K562 (cell line): ENCODE results near the gene TCHP. TPM values are rescaled to one million over a fixed set of nuclear protein-coding genes. Genes with fewer than 3 reads are reported as not detected.

Experiments
- ATAC-seq: fragments of 200-7000 bp; cut with Tn5 transposase; 3 replicates; pipeline ENCODE4 v1.9.1; 2020; ENCODE audit warnings: moderate library complexity
- BruUV-seq: library from RNA; stranded (reverse); fragments of 400-500 nt; replicated peaks from 2 replicates; lab custom pipeline; 2021; lab: Mats Ljungman, UMichigan
- CTCF ChIA-PET: fragments of 300-600 bp; formaldehyde crosslinking; extraction: SDS; loops from one replicate; lab custom pipeline; 2021; ENCODE audit warnings: low intra/inter-chr PET ratio; lab: Yijun Ruan, JAX
- POLR2A ChIA-PET: fragments of 300-600, 350-650 bp; sonication (Branson Sonifier 250); formaldehyde crosslinking; extraction: SDS; loops from one replicate; lab custom pipeline; 2021; ENCODE audit warnings: antibody characterized with exemption, inconsistent platforms; lab: Yijun Ruan, JAX
- DNase-seq, 4 experiments: peaks; one replicate each; pipeline versions ENCODE4 v3.0.0 to v3.0.0-alpha.2; 2011 to 2018; ENCODE audit warnings: low spot score in 3 of 4, mixed read lengths in 3 of 4; ENCODE audit errors: extremely low read depth in 1 of 4
- FAIRE-seq: peaks from 2 replicates; lab custom pipeline; 2011; peaks lifted over from hg19 to GRCh38; lab: Jason Lieb, UNC
- H2AFZ ChIP-seq: 2 replicates; pipeline ENCODE4 v1.6.0; 2011; ENCODE audit warnings: low read depth, low read length, control low read depth, inconsistent platforms
- H3K27ac ChIP-seq: fragments of 200-600 bp; 3 replicates; pipeline ENCODE4 v1.8.0; 2011; ENCODE audit warnings: low read depth, mild to moderate bottlenecking, control low read depth, inconsistent platforms, low read length, moderate library complexity, mixed read lengths; ENCODE audit errors: extremely low read depth
- H3K27me3 ChIP-seq, 2 experiments: fragments of 300-600 bp in 1 of 2; 2 replicates in 1 of 2; 3 replicates in 1 of 2; pipeline versions ENCODE4 v1.6.0 to v1.8.0; 2011; ENCODE audit warnings: inconsistent platforms in 2 of 2, low read length in 2 of 2, mild to moderate bottlenecking in 1 of 2, mixed read lengths in 1 of 2, moderate library complexity in 1 of 2; ENCODE audit not compliant: control insufficient read depth in 2 of 2, insufficient read depth in 2 of 2
- H3K36me3 ChIP-seq: fragments of 300-600 bp; 3 replicates; pipeline ENCODE4 v1.8.0; 2011; ENCODE audit warnings: mild to moderate bottlenecking, low read length, inconsistent platforms; ENCODE audit not compliant: control insufficient read depth, insufficient read depth
- H3K4me1 ChIP-seq, 2 experiments: fragments of 200-600 bp in 1 of 2; replicated peaks in 1 of 2; 2 replicates in 1 of 2; 3 replicates in 1 of 2; pipeline versions ENCODE4 v1.5.1 to v1.8.0; 2011; ENCODE audit warnings: inconsistent platforms in 2 of 2, low read length in 2 of 2, mild to moderate bottlenecking in 1 of 2, mixed read lengths in 1 of 2, moderate library complexity in 1 of 2; ENCODE audit not compliant: control insufficient read depth in 2 of 2, insufficient read depth in 2 of 2
- H3K4me2 ChIP-seq: 2 replicates; pipeline ENCODE4 v1.6.1; 2011; ENCODE audit warnings: low read length, control low read depth, inconsistent platforms, mixed read lengths; ENCODE audit not compliant: insufficient read depth
- H3K4me3 ChIP-seq: fragments of 200-600 bp; sonication (generic), shearing (Covaris generic); 2 replicates; pipeline ENCODE4 v1.5.1; 2016; ENCODE audit warnings: control low read depth, inconsistent platforms
- H3K79me2 ChIP-seq: fragments of 200-600 bp; 3 replicates; pipeline ENCODE4 v1.8.0; 2011; ENCODE audit warnings: low read length, inconsistent platforms; ENCODE audit not compliant: control insufficient read depth, insufficient read depth
- H3K9ac ChIP-seq, 2 experiments: 2 replicates each; pipeline versions ENCODE4 v1.6.0 to v1.6.1; 2011; ENCODE audit warnings: low read depth in 2 of 2, low read length in 2 of 2, control low read depth in 1 of 2, inconsistent platforms in 1 of 2, mild to moderate bottlenecking in 1 of 2, mixed read lengths in 1 of 2; ENCODE audit not compliant: insufficient read depth in 1 of 2
- H3K9me1 ChIP-seq: one replicate; pipeline ENCODE4 v1.6.0; 2011; ENCODE audit warnings: inconsistent platforms, mild to moderate bottlenecking, low read length, moderate library complexity; ENCODE audit not compliant: control insufficient read depth, insufficient read depth
- H3K9me3 ChIP-seq: replicated peaks from 2 replicates; pipeline ENCODE4 v1.5.1; 2011; ENCODE audit warnings: low read depth, low read length, inconsistent platforms; ENCODE audit not compliant: control insufficient read depth, insufficient read depth
- H4K20me1 ChIP-seq: replicated peaks from 2 replicates; pipeline ENCODE4 v1.6.1; 2011; ENCODE audit warnings: low read length, inconsistent platforms, mixed read lengths; ENCODE audit not compliant: control insufficient read depth, insufficient read depth
- CAMTA2 ChIP-seq: fragments of 250-450 bp; sonication (Bioruptor Pico); conservative IDR thresholded peaks from 2 replicates; pipeline ENCODE4 v1.5.1; 2022
- FOSL1 ChIP-seq: fragments of 200-800 bp; sonication (Bioruptor generic); conservative IDR thresholded peaks from 2 replicates; pipeline ENCODE4 v1.6.1; 2016; ENCODE audit warnings: missing genetic modification characterization, missing compliant biosample characterization
- HEY1 ChIP-seq: fragments of 250-450 bp; sonication (Bioruptor Pico); IDR thresholded peaks from 2 replicates; pipeline ENCODE4 v1.5.0; 2020; ENCODE audit warnings: mild to moderate bottlenecking, moderate library complexity, borderline replicate concordance
- HNRNPLL ChIP-seq: fragments of 200-400 bp; formaldehyde crosslinking; IDR thresholded peaks from 2 replicates; pipeline ENCODE4 v1.6.1; 2017; ENCODE audit warnings: low read length, low read depth, mild to moderate bottlenecking; ENCODE audit not compliant: poor library complexity, severe bottlenecking
- RCOR1 ChIP-seq, 2 experiments: IDR thresholded peaks; 2 replicates each; pipeline ENCODE4 v1.6.1; 2012; ENCODE audit warnings: low read depth in 2 of 2, low read length in 2 of 2, borderline replicate concordance in 1 of 2, improper control_type of control experiment in 1 of 2
- SRSF3 ChIP-seq: fragments of 200-400 bp; formaldehyde crosslinking; IDR thresholded peaks from 2 replicates; pipeline ENCODE4 v1.6.1; 2016; ENCODE audit warnings: mild to moderate bottlenecking, low read length, moderate library complexity; ENCODE audit not compliant: insufficient read depth
- ZNF41 ChIP-seq: fragments of 250-450 bp; sonication (Bioruptor Pico); conservative IDR thresholded peaks from 2 replicates; pipeline ENCODE4 v1.4.0; 2020; ENCODE audit warnings: mild to moderate bottlenecking
- ZNF717 ChIP-seq: fragments of 250-450 bp; sonication (Bioruptor Pico); IDR thresholded peaks from 2 replicates; pipeline ENCODE4 v1.5.0; 2021
- ZZZ3 ChIP-seq: fragments of 450-650 bp; IDR thresholded peaks from 2 replicates; pipeline ENCODE4 v1.6.1; 2016; ENCODE audit warnings: antibody characterized with exemption, mild to moderate bottlenecking, moderate library complexity
- WGBS: fragments of 100-300 bp; shearing (Covaris generic); methylation state at CpG from one replicate; pipeline ENCODE4 v1.1.6; 2016; ENCODE audit warnings: low coverage, mixed read lengths; ENCODE audit not compliant: insufficient coverage; ENCODE audit errors: missing lambda C conversion rate; 5-methylcytosine and 5-hydroxymethylcytosine counted together
- in situ Hi-C: fragments of 300-500 bp; cut with MboI; formaldehyde crosslinking; loops from 4 replicates; pipeline ENCODE4 v1.15.0; 2018; ENCODE audit warnings: inconsistent platforms, mixed read lengths
- intact Hi-C: fragments of 100-400 bp; cut with micrococcal nuclease; formaldehyde crosslinking; loops from 2 replicates; pipeline ENCODE4 v1.14.2; 2022
- polyA plus RNA-seq, 8 experiments: library from polyadenylated mRNA; depleted of rRNA in 4 of 8; stranded (reverse) in 5 of 8; unstranded in 3 of 8; fragments of >200 nt; fragmentation: Nextera tagmentation in 2 of 8; fragmentation: Illumina TruSeq in 1 of 8; extraction: Ambion mirVana in 2 of 8; extraction: Trizol in 1 of 8; gene quantifications; 2 replicates each; pipeline versions ENCODE4 v1.2.1 to v1.2.3, GENCODE V29; 2011 to 2014; ENCODE audit warnings: inconsistent platforms in 1 of 8, missing spikeins in 1 of 8
- total RNA-seq, 7 experiments: library from RNA; depleted of rRNA in 6 of 7; stranded (reverse); fragments of >200 nt in 6 of 7; fragmentation: Illumina TruSeq in 2 of 7; extraction: Trizol in 2 of 7; gene quantifications; 2 replicates each; pipeline versions ENCODE4 v1.2.1 to v1.2.3, GENCODE V29; 2011 to 2021; ENCODE audit warnings: low replicate concordance in 1 of 7
- TF ChIP-seq, protein P1 (sequence below): IDR thresholded peaks from 3 replicates; pipeline ENCODE4 v1.6.1; 2011; ENCODE audit warnings: borderline replicate concordance, mild to moderate bottlenecking, moderate library complexity; ENCODE audit not compliant: insufficient read length; ENCODE audit errors: extremely low read depth
- TF ChIP-seq, protein P2 (sequence below): sonication (generic); formaldehyde crosslinking; IDR thresholded peaks from 2 replicates; pipeline ENCODE4 v1.8.0; 2023; ENCODE audit warnings: mild to moderate bottlenecking, missing genetic modification reagents
- TF ChIP-seq, protein P3 (sequence below): sonication (generic); formaldehyde crosslinking; IDR thresholded peaks from 2 replicates; pipeline ENCODE4 v1.8.1; 2023; ENCODE audit warnings: mild to moderate bottlenecking, missing genetic modification reagents

Gene TCHP
- total and polyA plus RNA-seq, 9 of the 15 experiments (the other 6 are each of a cell fraction or from before 2014, with no cell fraction given), result 3.4 to 30.4 (median 19.7) TPM

DNA sequence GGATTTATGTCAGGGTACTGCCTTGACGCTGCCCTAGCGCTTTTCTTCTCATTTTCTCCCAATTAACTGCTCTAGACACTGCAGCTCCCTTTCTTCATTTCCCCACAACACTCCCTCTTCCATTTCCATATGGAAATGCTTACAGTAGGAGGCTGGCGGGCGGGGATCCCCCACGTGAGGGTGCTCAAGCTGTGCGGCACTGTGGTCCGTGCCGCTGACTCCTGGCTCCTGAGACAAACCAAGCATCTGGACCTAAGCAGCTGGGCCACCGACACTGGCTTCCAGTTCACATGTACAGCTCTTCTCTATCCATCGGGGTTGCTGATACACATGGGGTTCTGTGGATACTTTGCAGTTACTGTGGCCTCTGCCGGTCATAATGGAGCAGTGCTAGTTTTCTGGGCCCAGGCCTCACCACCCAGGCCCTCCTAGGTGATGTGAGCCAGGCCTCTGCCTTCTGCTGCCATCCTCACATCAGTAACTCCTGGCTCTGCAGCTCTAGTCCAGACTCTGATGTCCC, 20.2 kb downstream of the TCHP start:
- Histone ChIP-seq H3K9me3 (no peaks in the 10 kb centered on the region), H4K20me1 (no peaks in the 10 kb centered on the region), H3K36me3 (peaks cover 43% of the 10 kb centered on the region; the same call in 2 of the 3 replicates), H3K27me3 (no peaks in the 10 kb centered on the region), H3K4me3 (no peak overlapping the region), H3K79me2 (no peaks in the 10 kb centered on the region), H3K4me1 (peaks cover 0 to 5% of the 10 kb centered on the region in 2 experiments; a peak in 2 of 5 replicates), H3K9ac (no peak overlapping the region), H3K4me2 (no peak overlapping the region), H2AFZ (no peak overlapping the region), H3K9me1 (no peaks in the 10 kb centered on the region), H3K27ac (no peak overlapping the region)
- WGBS, result 90% methylated on average over 10 of the region's 11 CpGs
- TF ChIP-seq, protein P1, sequence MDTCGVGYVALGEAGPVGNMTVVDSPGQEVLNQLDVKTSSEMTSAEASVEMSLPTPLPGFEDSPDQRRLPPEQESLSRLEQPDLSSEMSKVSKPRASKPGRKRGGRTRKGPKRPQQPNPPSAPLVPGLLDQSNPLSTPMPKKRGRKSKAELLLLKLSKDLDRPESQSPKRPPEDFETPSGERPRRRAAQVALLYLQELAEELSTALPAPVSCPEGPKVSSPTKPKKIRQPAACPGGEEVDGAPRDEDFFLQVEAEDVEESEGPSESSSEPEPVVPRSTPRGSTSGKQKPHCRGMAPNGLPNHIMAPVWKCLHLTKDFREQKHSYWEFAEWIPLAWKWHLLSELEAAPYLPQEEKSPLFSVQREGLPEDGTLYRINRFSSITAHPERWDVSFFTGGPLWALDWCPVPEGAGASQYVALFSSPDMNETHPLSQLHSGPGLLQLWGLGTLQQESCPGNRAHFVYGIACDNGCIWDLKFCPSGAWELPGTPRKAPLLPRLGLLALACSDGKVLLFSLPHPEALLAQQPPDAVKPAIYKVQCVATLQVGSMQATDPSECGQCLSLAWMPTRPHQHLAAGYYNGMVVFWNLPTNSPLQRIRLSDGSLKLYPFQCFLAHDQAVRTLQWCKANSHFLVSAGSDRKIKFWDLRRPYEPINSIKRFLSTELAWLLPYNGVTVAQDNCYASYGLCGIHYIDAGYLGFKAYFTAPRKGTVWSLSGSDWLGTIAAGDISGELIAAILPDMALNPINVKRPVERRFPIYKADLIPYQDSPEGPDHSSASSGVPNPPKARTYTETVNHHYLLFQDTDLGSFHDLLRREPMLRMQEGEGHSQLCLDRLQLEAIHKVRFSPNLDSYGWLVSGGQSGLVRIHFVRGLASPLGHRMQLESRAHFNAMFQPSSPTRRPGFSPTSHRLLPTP, result no peak
- TF ChIP-seq, protein P2, sequence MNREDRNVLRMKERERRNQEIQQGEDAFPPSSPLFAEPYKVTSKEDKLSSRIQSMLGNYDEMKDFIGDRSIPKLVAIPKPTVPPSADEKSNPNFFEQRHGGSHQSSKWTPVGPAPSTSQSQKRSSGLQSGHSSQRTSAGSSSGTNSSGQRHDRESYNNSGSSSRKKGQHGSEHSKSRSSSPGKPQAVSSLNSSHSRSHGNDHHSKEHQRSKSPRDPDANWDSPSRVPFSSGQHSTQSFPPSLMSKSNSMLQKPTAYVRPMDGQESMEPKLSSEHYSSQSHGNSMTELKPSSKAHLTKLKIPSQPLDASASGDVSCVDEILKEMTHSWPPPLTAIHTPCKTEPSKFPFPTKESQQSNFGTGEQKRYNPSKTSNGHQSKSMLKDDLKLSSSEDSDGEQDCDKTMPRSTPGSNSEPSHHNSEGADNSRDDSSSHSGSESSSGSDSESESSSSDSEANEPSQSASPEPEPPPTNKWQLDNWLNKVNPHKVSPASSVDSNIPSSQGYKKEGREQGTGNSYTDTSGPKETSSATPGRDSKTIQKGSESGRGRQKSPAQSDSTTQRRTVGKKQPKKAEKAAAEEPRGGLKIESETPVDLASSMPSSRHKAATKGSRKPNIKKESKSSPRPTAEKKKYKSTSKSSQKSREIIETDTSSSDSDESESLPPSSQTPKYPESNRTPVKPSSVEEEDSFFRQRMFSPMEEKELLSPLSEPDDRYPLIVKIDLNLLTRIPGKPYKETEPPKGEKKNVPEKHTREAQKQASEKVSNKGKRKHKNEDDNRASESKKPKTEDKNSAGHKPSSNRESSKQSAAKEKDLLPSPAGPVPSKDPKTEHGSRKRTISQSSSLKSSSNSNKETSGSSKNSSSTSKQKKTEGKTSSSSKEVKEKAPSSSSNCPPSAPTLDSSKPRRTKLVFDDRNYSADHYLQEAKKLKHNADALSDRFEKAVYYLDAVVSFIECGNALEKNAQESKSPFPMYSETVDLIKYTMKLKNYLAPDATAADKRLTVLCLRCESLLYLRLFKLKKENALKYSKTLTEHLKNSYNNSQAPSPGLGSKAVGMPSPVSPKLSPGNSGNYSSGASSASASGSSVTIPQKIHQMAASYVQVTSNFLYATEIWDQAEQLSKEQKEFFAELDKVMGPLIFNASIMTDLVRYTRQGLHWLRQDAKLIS (CRISPR knock-in tag), result no peak
- no peak for TF ChIP-seq CAMTA2 (CRISPR knock-in tag)
- no peak for TF ChIP-seq SRSF3
- TF ChIP-seq ZZZ3, result no peak
- TF ChIP-seq ZNF717 (CRISPR knock-in tag), result no peak
- TF ChIP-seq HNRNPLL, result no peak
- no peak for TF ChIP-seq ZNF41 (CRISPR knock-in tag)
- no peak for TF ChIP-seq FOSL1 (tag)
- no peak for TF ChIP-seq HEY1 (CRISPR knock-in tag)
- TF ChIP-seq, protein P3, sequence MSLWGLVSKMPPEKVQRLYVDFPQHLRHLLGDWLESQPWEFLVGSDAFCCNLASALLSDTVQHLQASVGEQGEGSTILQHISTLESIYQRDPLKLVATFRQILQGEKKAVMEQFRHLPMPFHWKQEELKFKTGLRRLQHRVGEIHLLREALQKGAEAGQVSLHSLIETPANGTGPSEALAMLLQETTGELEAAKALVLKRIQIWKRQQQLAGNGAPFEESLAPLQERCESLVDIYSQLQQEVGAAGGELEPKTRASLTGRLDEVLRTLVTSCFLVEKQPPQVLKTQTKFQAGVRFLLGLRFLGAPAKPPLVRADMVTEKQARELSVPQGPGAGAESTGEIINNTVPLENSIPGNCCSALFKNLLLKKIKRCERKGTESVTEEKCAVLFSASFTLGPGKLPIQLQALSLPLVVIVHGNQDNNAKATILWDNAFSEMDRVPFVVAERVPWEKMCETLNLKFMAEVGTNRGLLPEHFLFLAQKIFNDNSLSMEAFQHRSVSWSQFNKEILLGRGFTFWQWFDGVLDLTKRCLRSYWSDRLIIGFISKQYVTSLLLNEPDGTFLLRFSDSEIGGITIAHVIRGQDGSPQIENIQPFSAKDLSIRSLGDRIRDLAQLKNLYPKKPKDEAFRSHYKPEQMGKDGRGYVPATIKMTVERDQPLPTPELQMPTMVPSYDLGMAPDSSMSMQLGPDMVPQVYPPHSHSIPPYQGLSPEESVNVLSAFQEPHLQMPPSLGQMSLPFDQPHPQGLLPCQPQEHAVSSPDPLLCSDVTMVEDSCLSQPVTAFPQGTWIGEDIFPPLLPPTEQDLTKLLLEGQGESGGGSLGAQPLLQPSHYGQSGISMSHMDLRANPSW (CRISPR knock-in tag), result no peak
- TF ChIP-seq RCOR1 (IDR thresholded peaks at IDR 0.05; ENCODE audit: borderline replicate concordance in 1 of 2, low read depth in 2 of 2, low read length in 2 of 2), result no peak
- in situ Hi-C loops (no loop called here), intact Hi-C loops (no loop called here)
- DNase-seq, result no peak
- no TSS peak for BruUV-seq
- CTCF ChIA-PET, result no interaction called here
- POLR2A ChIA-PET, result interaction anchor here (0.7 to 1.4 kb wide), 3 partner anchors 8 to 94 kb away, joined by 3 to 5 read pairs (median 4); no protein-coding TSS in a partner anchor
- FAIRE-seq, result no peak
- no peak for ATAC-seq
